SK-N-SH treated with all-trans-retinoic acid at 6 μM for 48 hours (cell line): Measurements from ENCODE around the gene FAM241B.

Experiments
- ATAC-seq: fragments of 200-7000 bp; cut with Tn5 transposase; 3 replicates; pipeline ENCODE4 v1.9.1; 2020; ENCODE audit warnings: mild to moderate bottlenecking, moderate library complexity
- ARNTL ChIP-seq: fragments of 450-650 bp; formaldehyde crosslinking; IDR thresholded peaks from 2 replicates; pipeline ENCODE4 v1.5.0; 2020; ENCODE audit warnings: low read depth, mild to moderate bottlenecking, moderate library complexity, borderline replicate concordance
- BACH2 ChIP-seq: fragments of 250-450 bp; sonication (Bioruptor Pico); IDR thresholded peaks from 2 replicates; pipeline ENCODE4 v1.9.0; 2021; ENCODE audit warnings: mild to moderate bottlenecking, borderline replicate concordance
- CSDC2 ChIP-seq: fragments of 250-450 bp; sonication (Bioruptor Pico); IDR thresholded peaks from 2 replicates; pipeline ENCODE4 v1.5.0; 2020; ENCODE audit warnings: mild to moderate bottlenecking, moderate library complexity
- CSRNP3 ChIP-seq: fragments of 250-450 bp; sonication (Bioruptor Pico); IDR thresholded peaks from 2 replicates; pipeline ENCODE4 v1.5.1; 2021; ENCODE audit warnings: mild to moderate bottlenecking, moderate library complexity
- ESRRG ChIP-seq: fragments of 250-450 bp; sonication (Bioruptor Pico); IDR thresholded peaks from 2 replicates; pipeline ENCODE4 v1.6.1; 2021; ENCODE audit warnings: mild to moderate bottlenecking
- GLIS3 ChIP-seq: fragments of 250-450 bp; sonication (Bioruptor Pico); IDR thresholded peaks from 2 replicates; pipeline ENCODE4 v1.5.0; 2020; ENCODE audit warnings: mild to moderate bottlenecking, moderate library complexity
- ISL1 ChIP-seq: fragments of 250-450 bp; sonication (Bioruptor Pico); IDR thresholded peaks from 2 replicates; pipeline ENCODE4 v2.1.2; 2022; ENCODE audit warnings: mild to moderate bottlenecking, moderate library complexity
- OSR1 ChIP-seq: fragments of 250-450 bp; sonication (Bioruptor Pico); IDR thresholded peaks from 2 replicates; pipeline ENCODE4 v1.8.0; 2022; ENCODE audit warnings: moderate library complexity, mild to moderate bottlenecking, inconsistent platforms
- PATZ1 ChIP-seq: fragments of 250-450 bp; sonication (Bioruptor Pico); IDR thresholded peaks from 2 replicates; pipeline ENCODE4 v1.8.0; 2020; ENCODE audit warnings: mild to moderate bottlenecking, moderate library complexity, borderline replicate concordance
- PPARA ChIP-seq: fragments of 250-450 bp; sonication (Bioruptor Pico); IDR thresholded peaks from 2 replicates; pipeline ENCODE4 v1.5.0; 2020; ENCODE audit warnings: mild to moderate bottlenecking, borderline replicate concordance
- RARB ChIP-seq: fragments of 250-450 bp; sonication (Bioruptor Pico); IDR thresholded peaks from 2 replicates; pipeline ENCODE4 v1.8.0; 2021; ENCODE audit warnings: mild to moderate bottlenecking, moderate library complexity
- SNAI2 ChIP-seq: fragments of 250-450 bp; sonication (Bioruptor Pico); IDR thresholded peaks from 2 replicates; pipeline ENCODE4 v1.5.0; 2020; ENCODE audit warnings: mild to moderate bottlenecking, moderate library complexity
- TCF4 ChIP-seq: fragments of 250-450 bp; sonication (Bioruptor Pico); IDR thresholded peaks from 2 replicates; pipeline ENCODE4 v1.8.0; 2021; ENCODE audit warnings: mild to moderate bottlenecking, moderate library complexity, borderline replicate concordance
- TOX ChIP-seq: fragments of 250-450 bp; sonication (Bioruptor Pico); IDR thresholded peaks from 2 replicates; pipeline ENCODE4 v1.8.0; 2021; ENCODE audit warnings: mild to moderate bottlenecking, moderate library complexity, borderline replicate concordance
- TSHZ2 ChIP-seq: fragments of 250-450 bp; sonication (Bioruptor Pico); IDR thresholded peaks from 2 replicates; pipeline ENCODE4 v1.5.0; 2020; ENCODE audit warnings: mild to moderate bottlenecking, moderate library complexity
- ZC3H10 ChIP-seq: fragments of 250-450 bp; sonication (Bioruptor Pico); IDR thresholded peaks from 2 replicates; pipeline ENCODE4 v1.5.1; 2021; ENCODE audit warnings: mild to moderate bottlenecking, moderate library complexity
- ZFP3 ChIP-seq: fragments of 250-450 bp; sonication (Bioruptor Pico); IDR thresholded peaks from 2 replicates; pipeline ENCODE4 v1.5.0; 2020; ENCODE audit warnings: mild to moderate bottlenecking, moderate library complexity
- ZNF70 ChIP-seq: fragments of 450-650 bp; formaldehyde crosslinking; IDR thresholded peaks from 2 replicates; pipeline ENCODE4 v1.5.0; 2020; ENCODE audit warnings: mild to moderate bottlenecking, moderate library complexity
- ZNF8 ChIP-seq: fragments of 450-650 bp; formaldehyde crosslinking; IDR thresholded peaks from 2 replicates; pipeline ENCODE4 v1.5.0; 2020; ENCODE audit warnings: mild to moderate bottlenecking, moderate library complexity

Gene FAM241B

GRCh38 chr10:69656742-69657269 is 26.8 kb downstream of the FAM241B start (continued):
- TF ChIP-seq ZC3H10: no peak
- no peak for TF ChIP-seq ZFP3 (CRISPR knock-in tag)

GRCh38 chr10:69657430-69657829 is 27.4 kb downstream of the FAM241B start:
- TF ChIP-seq ZFP3 (CRISPR knock-in tag): no peak
- no peak for TF ChIP-seq CSRNP3
- no peak for TF ChIP-seq PPARA (CRISPR knock-in tag)
- no peak for TF ChIP-seq ISL1
- no peak for TF ChIP-seq PATZ1 (CRISPR knock-in tag)
- no peak for TF ChIP-seq OSR1 (CRISPR knock-in tag)
- TF ChIP-seq BACH2 (CRISPR knock-in tag): no peak
- TF ChIP-seq ZC3H10: no peak
- no peak for TF ChIP-seq ZNF8 (CRISPR knock-in tag)
- no peak for TF ChIP-seq ESRRG (CRISPR knock-in tag)
- TF ChIP-seq SNAI2 (CRISPR knock-in tag): no peak
- TF ChIP-seq CSDC2: no peak
- TF ChIP-seq RARB (CRISPR knock-in tag): no peak
- no peak for TF ChIP-seq ARNTL
- TF ChIP-seq TSHZ2: no peak
- no peak for TF ChIP-seq TCF4
- no peak for ATAC-seq

GRCh38 chr10:69657866-69658265 is 27.8 kb downstream of the FAM241B start:
- ATAC-seq: no peak
- no peak for TF ChIP-seq BACH2 (CRISPR knock-in tag)
- TF ChIP-seq GLIS3: no peak
- no peak for TF ChIP-seq SNAI2 (CRISPR knock-in tag)
- TF ChIP-seq ZNF8 (CRISPR knock-in tag): no peak
- no peak for TF ChIP-seq OSR1 (CRISPR knock-in tag)

GRCh38 chr10:69659241-69660038 is 29.4 kb downstream of the FAM241B start:
- TF ChIP-seq TSHZ2 (no peak), RARB (CRISPR knock-in tag) (no peak), SNAI2 (CRISPR knock-in tag) (no peak), ZC3H10 (no peak), ESRRG (CRISPR knock-in tag) (no peak)
- ATAC-seq: no peak

GRCh38 chr10:69660296-69660695 is 30.2 kb downstream of the FAM241B start:
- no peak for ATAC-seq
- TF ChIP-seq ESRRG (CRISPR knock-in tag) (no peak), BACH2 (CRISPR knock-in tag) (no peak), TOX (CRISPR knock-in tag) (no peak), ZNF70 (no peak), TCF4 (no peak), TSHZ2 (no peak), PPARA (CRISPR knock-in tag) (no peak), ZNF8 (CRISPR knock-in tag) (no peak), SNAI2 (CRISPR knock-in tag) (no peak), ZFP3 (CRISPR knock-in tag) (no peak), CSDC2 (no peak), OSR1 (CRISPR knock-in tag) (no peak)
